Mucosa of descending colon (tissue), 3 donors: ENCODE data around the gene SFMBT2. TPM values are rescaled to one million over a fixed set of nuclear protein-coding genes. Genes with fewer than 3 reads are reported as not detected.
"Not testable (repeated sequence)": the region's sequence is repeated elsewhere in the genome, so short reads cannot be mapped to it uniquely, and the experiment has no call there.

Source experiments
- ATAC-seq: fragments of 200-7000 bp; cut with Tn5 transposase; one replicate; pipeline ENCODE4 v1.9.1; 2020; ENCODE audit warnings: mild to moderate bottlenecking, moderate library complexity
- DNase-seq, 3 donors: peaks; one replicate each; pipeline ENCODE4 v3.0.0-alpha.2; 2020
- H3K36me3 ChIP-seq: fragments of 200-600 bp; one replicate; pipeline ENCODE4 v1.8.0; 2021; ENCODE audit warnings: low read depth, mild to moderate bottlenecking
- H3K4me1 ChIP-seq: fragments of 200-600 bp; one replicate; pipeline ENCODE4 v1.8.0; 2021; ENCODE audit warnings: low read depth, mild to moderate bottlenecking
- H3K4me3 ChIP-seq: fragments of 200-600 bp; one replicate; pipeline ENCODE4 v1.8.0; 2021; ENCODE audit warnings: mild to moderate bottlenecking
- H3K9me3 ChIP-seq: fragments of 200-600 bp; one replicate; pipeline ENCODE4 v1.8.0; 2021; ENCODE audit warnings: mild to moderate bottlenecking
- intact Hi-C, 2 donors: fragments of 100-400 bp; cut with DNase I in 1 of 2; cut with micrococcal nuclease in 1 of 2; formaldehyde crosslinking; loops; one replicate each; pipeline versions ENCODE4 v1.11.0 to v1.11.1; 2022; cut with DNase I, micrococcal nuclease
- total RNA-seq, 3 donors: library from RNA; stranded (reverse); fragmentation: NEBNext Ultra II Directional in 2 of 3; extraction: Animal tissue kit (Norgen Biotek cat#: 25700) in 2 of 3; gene quantifications; one replicate each; pipeline versions ENCODE4 v1.2.1 to v1.2.4, GENCODE V29; 2021 to 2023
- TF ChIP-seq, protein P1 (sequence below): fragments of 200-600 bp; IDR thresholded peaks from one replicate; pipeline ENCODE4 v1.8.0; 2022; ENCODE audit warnings: antibody characterized with exemption, mild to moderate bottlenecking
- donor health status: DM: no; HTN: no; CAD: no; lungs with moderate emphysema.
- donor health status: DM: no; HTN: no; CAD: no.
- donor health status: DM: no; HTN: yes; CAD: no.

The SFMBT2 gene
- total RNA-seq, 3 donors from 2014 or later: 3.9 to 8.8 (median 5.7) TPM

GRCh38 chr10:7225133-7225532, 185.7 kb downstream of the SFMBT2 start:
- TF ChIP-seq, protein P1, sequence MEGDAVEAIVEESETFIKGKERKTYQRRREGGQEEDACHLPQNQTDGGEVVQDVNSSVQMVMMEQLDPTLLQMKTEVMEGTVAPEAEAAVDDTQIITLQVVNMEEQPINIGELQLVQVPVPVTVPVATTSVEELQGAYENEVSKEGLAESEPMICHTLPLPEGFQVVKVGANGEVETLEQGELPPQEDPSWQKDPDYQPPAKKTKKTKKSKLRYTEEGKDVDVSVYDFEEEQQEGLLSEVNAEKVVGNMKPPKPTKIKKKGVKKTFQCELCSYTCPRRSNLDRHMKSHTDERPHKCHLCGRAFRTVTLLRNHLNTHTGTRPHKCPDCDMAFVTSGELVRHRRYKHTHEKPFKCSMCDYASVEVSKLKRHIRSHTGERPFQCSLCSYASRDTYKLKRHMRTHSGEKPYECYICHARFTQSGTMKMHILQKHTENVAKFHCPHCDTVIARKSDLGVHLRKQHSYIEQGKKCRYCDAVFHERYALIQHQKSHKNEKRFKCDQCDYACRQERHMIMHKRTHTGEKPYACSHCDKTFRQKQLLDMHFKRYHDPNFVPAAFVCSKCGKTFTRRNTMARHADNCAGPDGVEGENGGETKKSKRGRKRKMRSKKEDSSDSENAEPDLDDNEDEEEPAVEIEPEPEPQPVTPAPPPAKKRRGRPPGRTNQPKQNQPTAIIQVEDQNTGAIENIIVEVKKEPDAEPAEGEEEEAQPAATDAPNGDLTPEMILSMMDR: no peak
- ATAC-seq (no peak), DNase-seq (no peak)
- H3K9me3 ChIP-seq: peaks cover 17% of the 10 kb centered on the region
- H3K4me1 ChIP-seq: no peaks in the 10 kb centered on the region
- H3K36me3 ChIP-seq: no peaks in the 10 kb centered on the region
- intact Hi-C loops: no loop called here
- no peak overlapping the region for H3K4me3 ChIP-seq

DNA sequence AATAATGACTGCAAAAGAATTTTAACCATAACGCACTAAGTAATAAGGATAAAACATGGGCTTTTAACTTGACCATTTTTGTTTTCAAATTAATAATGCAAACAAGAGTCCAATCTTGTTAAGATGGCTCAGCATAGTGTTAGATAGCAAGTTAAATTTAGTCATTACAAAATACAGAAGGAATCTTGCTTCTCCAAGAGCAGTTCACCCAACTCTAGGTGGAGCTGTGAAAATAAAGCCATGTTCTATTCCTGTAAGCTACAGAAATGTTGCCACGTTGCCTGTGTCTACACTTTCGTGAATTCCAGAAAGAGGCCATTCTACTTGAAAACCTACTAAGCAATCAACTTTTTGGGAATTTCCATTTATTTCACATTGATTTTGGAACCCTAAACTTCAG, 191.9 kb downstream of the SFMBT2 start:
- Histone ChIP-seq H3K9me3 (peaks cover 12% of the 10 kb centered on the region), H3K4me3 (no peak overlapping the region), H3K36me3 (no peaks in the 10 kb centered on the region), H3K4me1 (no peaks in the 10 kb centered on the region)
- DNase-seq (no peak), ATAC-seq (no peak)
- intact Hi-C loops: no loop called here
- TF ChIP-seq, protein P1: no peak

- H3K9me3 ChIP-seq, DNase-seq, intact Hi-C loops, H3K4me1 ChIP-seq, ATAC-seq, H3K4me3 ChIP-seq, H3K36me3 ChIP-seq: not testable (repeated sequence)
Measured at GRCh38 chr10:7212696-7213095, 198.1 kb downstream of the SFMBT2 start.

DNA sequence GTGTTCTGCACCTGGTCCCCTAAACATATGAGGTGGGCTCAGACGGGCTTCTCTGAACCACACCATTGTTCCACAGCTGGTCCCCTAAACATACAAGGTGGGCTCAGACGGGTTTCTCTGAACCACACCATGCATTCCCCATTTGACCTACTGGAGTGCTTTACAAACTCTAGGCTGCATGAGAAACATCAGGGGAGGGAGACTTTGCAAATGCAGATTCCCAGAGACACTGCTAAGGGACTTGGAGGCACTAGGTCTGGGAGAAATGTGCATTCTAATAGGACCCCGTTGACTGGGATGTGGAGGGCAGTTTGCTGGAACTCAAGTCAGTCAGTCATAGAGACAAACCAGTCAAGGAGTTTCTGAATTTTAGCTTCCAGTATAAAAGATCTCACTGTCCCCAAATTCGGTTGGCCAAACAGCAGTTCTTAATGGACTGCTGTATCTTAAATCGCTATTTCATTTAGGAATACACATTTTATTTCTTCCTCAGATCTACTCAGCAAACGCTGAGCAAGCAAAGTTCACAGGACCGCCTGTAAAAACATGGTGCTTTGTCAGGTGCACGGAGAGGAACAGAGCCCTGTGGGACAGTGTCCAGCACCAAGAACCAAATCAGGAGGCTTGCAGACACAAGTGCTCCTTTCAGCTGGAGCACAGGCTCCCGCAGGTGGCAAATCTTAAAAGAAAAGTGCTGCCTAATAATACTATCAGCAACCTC, 198.8 kb downstream of the SFMBT2 start:
- Histone ChIP-seq H3K9me3 (no peaks in the 10 kb centered on the region), H3K4me3 (no peak overlapping the region), H3K36me3 (no peaks in the 10 kb centered on the region), H3K4me1 (no peaks in the 10 kb centered on the region)
- TF ChIP-seq, protein P1: no peak
- intact Hi-C loops: no loop called here
- no peak for ATAC-seq
- no peak for DNase-seq

GRCh38 chr10:7210516-7210915, 200.3 kb downstream of the SFMBT2 start:
- H3K4me1 ChIP-seq: no peaks in the 10 kb centered on the region
- DNase-seq (no peak), ATAC-seq (no peak)
- no peak overlapping the region for H3K4me3 ChIP-seq
- TF ChIP-seq, protein P1: no peak
- no peaks in the 10 kb centered on the region for H3K36me3 ChIP-seq
- no peaks in the 10 kb centered on the region for H3K9me3 ChIP-seq
- intact Hi-C loops: no loop called here

DNA sequence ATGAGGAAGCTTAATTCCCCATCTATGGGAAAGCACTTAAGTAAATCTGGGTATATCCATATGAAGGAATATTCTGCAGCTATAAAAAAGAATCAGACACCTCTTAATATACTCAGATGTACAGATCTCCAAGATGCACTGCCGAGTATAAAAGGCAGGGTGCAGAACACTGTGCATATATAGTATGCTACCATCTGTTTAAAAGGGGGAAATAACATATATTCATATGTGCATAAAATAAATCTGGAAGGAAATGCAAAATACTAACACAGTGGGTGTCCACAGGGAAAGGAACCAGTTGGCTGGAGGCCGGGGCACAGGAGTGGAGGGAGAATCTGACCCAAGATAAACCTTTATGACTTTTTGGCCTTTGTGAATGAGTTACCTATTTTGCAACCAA, 201.4 kb downstream of the SFMBT2 start:
- H3K4me1 ChIP-seq: no peaks in the 10 kb centered on the region
- H3K36me3 ChIP-seq: no peaks in the 10 kb centered on the region
- intact Hi-C loops: no loop called here
- H3K4me3 ChIP-seq: no peak overlapping the region
- no peaks in the 10 kb centered on the region for H3K9me3 ChIP-seq
- no peak for ATAC-seq
- no peak for DNase-seq
- TF ChIP-seq, protein P1: no peak
